A549 (cell line): ENCODE measurements around the gene MC2R.

Experiments used
- CHD4 ChIP-seq: fragments of 200-600 bp; sonication (generic); IDR thresholded peaks from 2 replicates; pipeline ENCODE4 v1.6.1; 2016; ENCODE audit warnings: antibody characterized with exemption, mild to moderate bottlenecking, borderline replicate concordance
- RFX5 ChIP-seq: fragments of 450-650 bp; IDR thresholded peaks from 2 replicates; pipeline ENCODE4 v1.7.1; 2014; ENCODE audit warnings: antibody characterized with exemption, mild to moderate bottlenecking, moderate library complexity
- TFCP2L1 ChIP-seq: fragments of 250-450 bp; sonication (Bioruptor Pico); IDR thresholded peaks from 2 replicates; pipeline ENCODE4 v1.5.0; 2021; ENCODE audit warnings: mild to moderate bottlenecking
- ZFP36 ChIP-seq: fragments of 450-650 bp; IDR thresholded peaks from 2 replicates; pipeline ENCODE4 v1.6.1; 2014; ENCODE audit warnings: borderline replicate concordance; ENCODE audit not compliant: partially characterized antibody

DNA sequence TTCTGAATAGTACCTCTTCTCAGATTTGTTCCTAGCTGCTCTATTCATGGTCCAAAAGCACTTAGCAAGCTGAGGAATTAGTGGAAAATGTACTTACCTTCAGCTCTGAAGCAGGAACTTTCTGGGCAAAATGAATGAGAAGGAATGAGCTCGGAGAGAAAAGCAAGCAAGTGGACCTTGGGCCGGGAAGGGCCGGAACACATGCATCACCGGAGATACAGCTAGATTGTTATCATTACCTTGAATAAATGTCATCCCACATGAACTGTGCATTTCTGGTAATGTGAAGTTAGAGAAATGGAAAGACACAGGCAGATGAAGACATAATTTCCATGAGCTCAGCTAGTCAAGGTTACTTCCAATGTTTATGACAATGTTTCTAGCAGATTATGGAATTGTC is at the start of gene MC2R:
- TF ChIP-seq CHD4 (no peak), TFCP2L1 (CRISPR knock-in tag) (no peak), ZFP36 (no peak), RFX5 (no peak)
